Measurements from ENCODE around the gene RAC2.

Gene RAC2

DNA sequence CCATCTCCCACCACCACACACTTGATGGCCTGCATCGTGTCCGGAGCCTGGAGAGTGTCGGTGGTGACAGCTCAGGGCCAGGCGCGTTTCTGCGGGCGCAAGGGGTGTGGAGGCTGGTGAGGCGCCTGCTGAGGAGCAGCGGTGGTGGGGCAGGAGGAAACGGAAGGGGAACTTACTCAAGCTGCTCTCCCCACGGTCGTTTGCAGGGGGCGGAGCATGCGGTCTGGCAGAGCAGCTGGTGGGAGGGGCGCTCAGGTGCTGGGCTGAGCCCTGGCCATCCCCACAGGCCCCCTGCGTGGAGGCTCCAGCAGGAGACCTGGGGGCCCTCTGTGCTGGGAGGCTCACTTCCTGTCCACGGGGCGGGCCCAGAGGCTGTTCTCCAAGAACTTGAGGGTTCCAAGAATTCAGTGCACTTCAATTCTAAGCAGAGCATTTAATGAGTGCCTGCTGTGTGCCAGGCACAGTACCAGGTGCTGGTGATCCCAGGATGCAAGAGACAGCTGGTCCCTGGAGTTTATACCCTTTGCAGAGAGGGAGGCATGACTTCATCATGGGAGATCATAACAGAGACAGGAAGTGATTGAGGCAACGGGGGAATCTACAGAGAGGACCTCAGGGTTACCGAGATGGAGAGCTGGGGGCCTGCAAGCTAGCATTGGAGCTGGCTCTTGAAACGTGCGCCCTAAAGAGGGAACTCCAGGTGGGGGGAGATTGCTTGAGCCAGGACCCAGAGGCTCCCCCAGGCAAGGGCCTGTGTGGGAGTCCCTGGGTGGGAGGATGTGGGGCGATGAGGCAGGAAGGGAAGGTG is at the start of gene RAC2:
TSS of gene RAC2 (minus strand) at position 156 of the 808 bp plus-strand sequence. CDS start at position 35, 121 bp downstream.
- H3K4me3 ChIP-seq (ENCODE audit: low read length), result peak within 1 kb of the TSS; percentile 94
- peaks cover 79% of the 10 kb centered on the region for H3K4me1 ChIP-seq (ENCODE audit: low read length)
- peaks cover 50% of the 10 kb centered on the region for H3K79me2 ChIP-seq (ENCODE audit: low read length)
- H3K9ac ChIP-seq (ENCODE audit: low read length), result peak within 1 kb of the TSS; percentile 99
- H3K27ac ChIP-seq (ENCODE audit: low read length), result peak within 1 kb of the TSS; percentile 96
- H3K9me3 ChIP-seq (ENCODE audit: insufficient read depth, low read length), result no peaks in the 10 kb centered on the region
- H2AFZ ChIP-seq (ENCODE audit: low read depth, low read length), result no peak within 1 kb of the TSS
- peak within 1 kb of the TSS; percentile 92 for H3K4me2 ChIP-seq (ENCODE audit: low read length)
- no peaks in the 10 kb centered on the region for H3K27me3 ChIP-seq (ENCODE audit: low read depth, low read length)
- peaks cover 37% of the 10 kb centered on the region for H3K36me3 ChIP-seq (replicated peaks; ENCODE audit: low read depth, low read length)
- H4K20me1 ChIP-seq (ENCODE audit: insufficient read depth, low read length), result peaks cover 25% of the 10 kb centered on the region
- no peak for TF ChIP-seq EZH2phosphoT487 (IDR thresholded peaks at IDR 0.05; ENCODE audit: low read depth)
- TF ChIP-seq, protein P1, sequence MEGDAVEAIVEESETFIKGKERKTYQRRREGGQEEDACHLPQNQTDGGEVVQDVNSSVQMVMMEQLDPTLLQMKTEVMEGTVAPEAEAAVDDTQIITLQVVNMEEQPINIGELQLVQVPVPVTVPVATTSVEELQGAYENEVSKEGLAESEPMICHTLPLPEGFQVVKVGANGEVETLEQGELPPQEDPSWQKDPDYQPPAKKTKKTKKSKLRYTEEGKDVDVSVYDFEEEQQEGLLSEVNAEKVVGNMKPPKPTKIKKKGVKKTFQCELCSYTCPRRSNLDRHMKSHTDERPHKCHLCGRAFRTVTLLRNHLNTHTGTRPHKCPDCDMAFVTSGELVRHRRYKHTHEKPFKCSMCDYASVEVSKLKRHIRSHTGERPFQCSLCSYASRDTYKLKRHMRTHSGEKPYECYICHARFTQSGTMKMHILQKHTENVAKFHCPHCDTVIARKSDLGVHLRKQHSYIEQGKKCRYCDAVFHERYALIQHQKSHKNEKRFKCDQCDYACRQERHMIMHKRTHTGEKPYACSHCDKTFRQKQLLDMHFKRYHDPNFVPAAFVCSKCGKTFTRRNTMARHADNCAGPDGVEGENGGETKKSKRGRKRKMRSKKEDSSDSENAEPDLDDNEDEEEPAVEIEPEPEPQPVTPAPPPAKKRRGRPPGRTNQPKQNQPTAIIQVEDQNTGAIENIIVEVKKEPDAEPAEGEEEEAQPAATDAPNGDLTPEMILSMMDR (IDR thresholded peaks at IDR 0.05; ENCODE audit: low read depth, low read length), result no peak

DNA sequence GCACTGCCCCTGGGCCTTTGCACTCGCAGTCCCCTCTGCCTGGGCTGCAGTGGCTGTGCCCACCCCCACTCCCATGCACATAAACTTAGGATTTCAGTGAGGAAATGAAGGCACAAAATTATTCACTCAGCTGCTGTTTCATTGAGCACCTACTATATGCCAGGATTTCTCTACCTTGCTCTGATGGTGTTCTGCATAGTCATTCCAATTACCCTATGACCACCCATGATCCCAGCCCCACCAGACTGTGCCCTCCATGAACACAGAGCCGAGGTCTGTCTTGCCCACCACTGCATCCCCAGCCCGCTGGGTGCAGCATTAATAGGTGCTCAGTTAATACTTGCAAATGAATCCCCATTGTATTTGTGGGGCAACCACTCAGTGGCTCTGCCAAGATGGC is 49.1 kb upstream of the RAC2 start:
- Histone ChIP-seq H3K36me3 (replicated peaks; ENCODE audit: low read depth, low read length) (peaks cover 80% of the 10 kb centered on the region), H2AFZ (ENCODE audit: low read depth, low read length) (no peak overlapping the region), H4K20me1 (ENCODE audit: insufficient read depth, low read length) (peaks cover 45% of the 10 kb centered on the region), H3K4me2 (ENCODE audit: low read length) (no peak overlapping the region), H3K27me3 (ENCODE audit: low read depth, low read length) (no peaks in the 10 kb centered on the region), H3K9me3 (ENCODE audit: insufficient read depth, low read length) (no peaks in the 10 kb centered on the region), H3K27ac (ENCODE audit: low read length) (no peak overlapping the region), H3K4me3 (ENCODE audit: low read length) (no peak overlapping the region), H3K4me1 (ENCODE audit: low read length) (peaks cover 23% of the 10 kb centered on the region), H3K9ac (ENCODE audit: low read length) (no peak overlapping the region), H3K79me2 (ENCODE audit: low read length) (no peaks in the 10 kb centered on the region)
- TF ChIP-seq, protein P1 (IDR thresholded peaks at IDR 0.05; ENCODE audit: low read depth, low read length), result no peak
- TF ChIP-seq EZH2phosphoT487 (IDR thresholded peaks at IDR 0.05; ENCODE audit: low read depth), result no peak

DNA sequence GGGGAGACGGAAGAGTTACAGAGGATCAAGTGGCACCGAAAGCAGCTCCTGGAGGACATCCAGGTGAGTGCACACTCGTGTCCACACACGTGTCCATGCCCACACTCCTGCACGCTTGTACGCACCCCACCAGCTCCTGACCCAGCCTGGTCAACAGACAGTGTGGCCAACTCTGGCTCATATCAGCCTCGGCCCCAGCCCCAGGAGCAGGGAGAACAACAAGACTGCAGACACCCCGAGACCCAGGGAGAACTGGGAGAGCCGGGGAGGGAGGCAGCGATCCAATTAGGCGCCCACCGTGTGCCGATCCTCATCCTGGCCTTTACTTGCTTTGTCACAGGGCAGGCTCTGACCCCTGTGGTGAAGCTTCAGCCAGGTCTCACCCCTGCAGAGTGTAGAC is 48.6 kb upstream of the RAC2 start:
- Histone ChIP-seq H3K4me2 (ENCODE audit: low read length) (no peak overlapping the region), H3K36me3 (replicated peaks; ENCODE audit: low read depth, low read length) (peaks cover 80% of the 10 kb centered on the region), H3K4me3 (ENCODE audit: low read length) (no peak overlapping the region), H3K9ac (ENCODE audit: low read length) (no peak overlapping the region), H4K20me1 (ENCODE audit: insufficient read depth, low read length) (peaks cover 47% of the 10 kb centered on the region), H3K9me3 (ENCODE audit: insufficient read depth, low read length) (no peaks in the 10 kb centered on the region), H2AFZ (ENCODE audit: low read depth, low read length) (no peak overlapping the region), H3K27me3 (ENCODE audit: low read depth, low read length) (no peaks in the 10 kb centered on the region), H3K4me1 (ENCODE audit: low read length) (peaks cover 23% of the 10 kb centered on the region), H3K27ac (ENCODE audit: low read length) (no peak overlapping the region), H3K79me2 (ENCODE audit: low read length) (no peaks in the 10 kb centered on the region)
- TF ChIP-seq EZH2phosphoT487 (IDR thresholded peaks at IDR 0.05; ENCODE audit: low read depth), result no peak
- TF ChIP-seq, protein P1 (IDR thresholded peaks at IDR 0.05; ENCODE audit: low read depth, low read length), result no peak

DNA sequence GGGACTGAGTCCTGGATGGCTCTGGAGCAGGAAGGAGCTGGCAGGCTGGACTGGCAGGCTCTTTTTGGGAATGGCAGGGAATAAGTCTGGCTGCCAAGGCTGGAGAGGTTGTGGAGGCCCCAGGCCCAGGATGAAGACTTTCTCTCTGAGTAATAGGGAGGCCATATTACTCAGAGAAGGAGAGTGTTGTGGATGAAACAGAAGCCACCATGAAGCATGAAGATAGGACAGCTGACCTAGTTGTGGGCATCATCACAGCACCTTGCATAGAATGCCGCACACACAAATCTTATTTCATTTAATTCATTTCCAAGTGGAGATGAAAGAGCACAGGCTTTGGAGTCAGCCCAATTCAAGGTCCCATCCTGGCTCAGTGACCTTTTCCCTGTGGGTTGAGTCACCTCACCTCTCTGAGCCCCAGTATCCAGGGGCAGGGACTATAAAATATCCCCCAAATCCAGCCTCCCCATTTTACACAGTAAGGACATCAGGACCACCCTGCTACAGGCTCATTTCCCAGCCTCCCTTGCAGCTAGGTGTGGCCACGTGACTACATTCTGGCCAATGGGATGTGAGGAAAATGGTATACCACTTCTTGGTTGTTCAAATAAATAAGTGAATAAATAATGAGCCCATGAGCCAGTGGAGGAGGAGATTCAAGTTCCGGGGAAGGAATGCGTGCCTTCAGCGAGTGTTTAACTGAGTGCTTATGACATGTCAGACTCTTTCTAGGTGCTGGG is 47.7 kb upstream of the RAC2 start:
- Histone ChIP-seq H3K4me1 (ENCODE audit: low read length) (peaks cover 23% of the 10 kb centered on the region), H3K4me2 (ENCODE audit: low read length) (no peak overlapping the region), H3K36me3 (replicated peaks; ENCODE audit: low read depth, low read length) (peaks cover 77% of the 10 kb centered on the region), H3K79me2 (ENCODE audit: low read length) (no peaks in the 10 kb centered on the region), H3K9me3 (ENCODE audit: insufficient read depth, low read length) (no peaks in the 10 kb centered on the region), H3K4me3 (ENCODE audit: low read length) (no peak overlapping the region), H3K9ac (ENCODE audit: low read length) (no peak overlapping the region), H4K20me1 (ENCODE audit: insufficient read depth, low read length) (peaks cover 56% of the 10 kb centered on the region), H3K27me3 (ENCODE audit: low read depth, low read length) (no peaks in the 10 kb centered on the region), H3K27ac (ENCODE audit: low read length) (no peak overlapping the region), H2AFZ (ENCODE audit: low read depth, low read length) (no peak overlapping the region)
- TF ChIP-seq, protein P1 (IDR thresholded peaks at IDR 0.05; ENCODE audit: low read depth, low read length), result no peak
- TF ChIP-seq EZH2phosphoT487 (IDR thresholded peaks at IDR 0.05; ENCODE audit: low read depth), result no peak
